C4-2B (cell line): ENCODE results near the gene PUDP.
"Not testable (repeated sequence)": the region's sequence is repeated elsewhere in the genome, so short reads cannot be mapped to it uniquely, and the experiment has no call there.

Source experiments
- ZFX ChIP-seq: fragments of 450-650 bp; IDR thresholded peaks from 2 replicates; pipeline ENCODE4 v1.6.1; 2017
- TF ChIP-seq, protein P1 (sequence below): fragments of 450-650 bp; conservative IDR thresholded peaks from 2 replicates; pipeline ENCODE4 v1.5.1; 2017; ENCODE audit warnings: mild to moderate bottlenecking

DNA sequence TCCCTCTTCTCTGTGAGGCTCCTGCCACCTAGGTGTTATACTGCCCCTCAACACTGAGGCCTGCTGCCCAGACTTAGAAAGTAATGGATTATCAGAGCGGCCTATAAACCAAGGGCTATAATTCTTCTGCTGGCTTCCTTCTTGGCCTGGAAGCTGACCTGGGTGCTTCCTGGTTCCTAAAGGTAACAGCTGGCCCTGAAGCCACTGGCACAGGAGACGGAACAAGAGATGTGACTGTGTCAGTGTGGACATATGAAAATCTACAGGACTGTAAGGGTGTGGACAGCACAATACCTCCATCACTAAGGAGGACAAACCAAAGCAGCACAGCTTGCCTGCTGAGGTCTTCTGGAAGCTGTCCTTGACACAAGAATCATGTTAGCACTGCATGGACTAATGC, 52.3 kb downstream of the PUDP start:
- TF ChIP-seq, protein P1, sequence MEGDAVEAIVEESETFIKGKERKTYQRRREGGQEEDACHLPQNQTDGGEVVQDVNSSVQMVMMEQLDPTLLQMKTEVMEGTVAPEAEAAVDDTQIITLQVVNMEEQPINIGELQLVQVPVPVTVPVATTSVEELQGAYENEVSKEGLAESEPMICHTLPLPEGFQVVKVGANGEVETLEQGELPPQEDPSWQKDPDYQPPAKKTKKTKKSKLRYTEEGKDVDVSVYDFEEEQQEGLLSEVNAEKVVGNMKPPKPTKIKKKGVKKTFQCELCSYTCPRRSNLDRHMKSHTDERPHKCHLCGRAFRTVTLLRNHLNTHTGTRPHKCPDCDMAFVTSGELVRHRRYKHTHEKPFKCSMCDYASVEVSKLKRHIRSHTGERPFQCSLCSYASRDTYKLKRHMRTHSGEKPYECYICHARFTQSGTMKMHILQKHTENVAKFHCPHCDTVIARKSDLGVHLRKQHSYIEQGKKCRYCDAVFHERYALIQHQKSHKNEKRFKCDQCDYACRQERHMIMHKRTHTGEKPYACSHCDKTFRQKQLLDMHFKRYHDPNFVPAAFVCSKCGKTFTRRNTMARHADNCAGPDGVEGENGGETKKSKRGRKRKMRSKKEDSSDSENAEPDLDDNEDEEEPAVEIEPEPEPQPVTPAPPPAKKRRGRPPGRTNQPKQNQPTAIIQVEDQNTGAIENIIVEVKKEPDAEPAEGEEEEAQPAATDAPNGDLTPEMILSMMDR, result not testable (repeated sequence)
- TF ChIP-seq ZFX, result not testable (repeated sequence)
